ENCODE data around the gene UCN2. TPM values are rescaled to one million over a fixed set of nuclear protein-coding genes. Genes with fewer than 3 reads are reported as not detected.

The UCN2 gene
- total and polyA plus RNA-seq, 2 of the 8 experiments (the other 6 are each of a cell fraction or from before 2014, with no cell fraction given): 0.14 TPM; not detected in 1

DNA sequence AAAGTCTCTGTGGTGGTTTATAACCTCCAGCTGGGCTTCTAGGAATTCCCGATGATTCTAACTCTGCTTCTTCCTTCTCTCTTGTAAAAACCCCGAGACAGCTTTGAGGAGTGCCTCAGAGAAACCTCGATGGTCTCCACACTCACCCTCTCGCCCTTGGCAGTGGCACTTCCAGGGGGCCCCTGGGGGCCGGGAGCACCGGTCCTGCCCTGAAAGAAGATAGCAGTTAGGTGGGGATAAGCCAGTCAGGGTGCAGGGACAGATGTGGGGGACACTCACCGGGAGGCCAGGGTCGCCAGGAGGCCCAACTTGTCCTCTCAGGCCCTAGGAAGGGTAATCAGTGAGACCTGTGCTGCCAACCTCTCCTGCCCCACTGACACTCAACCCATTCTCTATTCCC lies 21.8 kb upstream of the UCN2 start:
- Histone ChIP-seq H2BK15ac (ENCODE audit: low read length) (no peak overlapping the region), H3K4ac (replicated peaks; ENCODE audit: insufficient read length, low read depth, low read length) (no peak overlapping the region), H4K91ac (replicated peaks; ENCODE audit: insufficient read length, low read length) (no peak overlapping the region), H3K56ac (replicated peaks; ENCODE audit: insufficient read length, low read depth, low read length) (no peak overlapping the region), H2AFZ (ENCODE audit: low read length) (no peak overlapping the region), H3K4me1 (replicated peaks in 1 of 4; ENCODE audit: control insufficient read depth in 3 of 4, insufficient read depth in 4 of 4, low read length in 3 of 4) (peaks cover 0 to 6% (median 0%) of the 10 kb centered on the region in 4 experiments; a peak in 1 of 7 replicates), H3K9me3 (ENCODE audit: insufficient read depth in 2 of 2, low read depth in 1 of 2, low read length in 1 of 2) (no peaks in the 10 kb centered on the region), H3K4me3 (ENCODE audit: extremely low read depth in 1 of 4, insufficient read depth in 2 of 4, low read depth in 3 of 4, low read length in 4 of 4) (no peak overlapping the region), H4K20me1 (replicated peaks in 1 of 2; ENCODE audit: control insufficient read depth in 1 of 2, insufficient read depth in 2 of 2, low read length in 2 of 2) (no peaks in the 10 kb centered on the region), H3K27me3 (replicated peaks in 1 of 4; ENCODE audit: control insufficient read depth in 3 of 4, extremely low read depth in 1 of 4, insufficient read depth in 3 of 4, low read length in 3 of 4) (no peaks in the 10 kb centered on the region), H3K79me1 (ENCODE audit: low read depth, low read length) (no peaks in the 10 kb centered on the region), H3K14ac (ENCODE audit: insufficient read length) (no peak overlapping the region), H3K27ac (ENCODE audit: low read depth, low read length) (no peak overlapping the region), H4K8ac (ENCODE audit: extremely low read depth, insufficient read depth, low read length) (no peak overlapping the region), H3K36me3 (ENCODE audit: control insufficient read depth in 2 of 4, insufficient read depth in 4 of 4, low read length in 3 of 4) (0 out of 8 replicates have a peak, but pooled peaks cover 0 to 2% (median 0%) of the 10 kb centered on the region in 4 experiments), H3K18ac (ENCODE audit: extremely low read depth, low read length) (no peak overlapping the region), H3K23ac (ENCODE audit: insufficient read length) (no peak overlapping the region), H3K4me2 (ENCODE audit: insufficient read depth in 1 of 2, low read depth in 2 of 2, low read length in 2 of 2) (no peak overlapping the region), H3K79me2 (ENCODE audit: control insufficient read depth in 1 of 2, insufficient read depth in 2 of 2, low read length in 2 of 2) (no peaks in the 10 kb centered on the region), H2BK5ac (ENCODE audit: low read depth, low read length) (no peak overlapping the region), H2BK120ac (replicated peaks; ENCODE audit: low read depth, low read length) (no peak overlapping the region), H4K5ac (ENCODE audit: insufficient read length, low read depth, low read length) (no peak overlapping the region), H3K23me2 (ENCODE audit: low read depth, low read length) (no peaks in the 10 kb centered on the region), H2BK20ac (ENCODE audit: low read length) (no peak overlapping the region), H2BK12ac (ENCODE audit: low read depth, low read length) (no peak overlapping the region), H2AK5ac (ENCODE audit: low read depth, low read length) (no peak overlapping the region), H3K9ac (replicated peaks in 1 of 4; ENCODE audit: extremely low read depth in 1 of 4, low read depth in 3 of 4, low read length in 3 of 4) (no peak overlapping the region)
- ChIA-PET CTCF (ENCODE audit: partially characterized antibody) (no interaction called here), POLR2A (ENCODE audit: partially characterized antibody) (interaction anchor here (1.5 kb wide), 1 partner anchor 9 kb away, joined by 3 read pairs; no protein-coding TSS in a partner anchor)
- WGBS, 2 experiments (ENCODE audit: extremely low coverage in 1 of 2, insufficient coverage in 1 of 2, insufficient read length in 1 of 2, insufficient replicate concordance in 2 of 2, low coverage in 1 of 2, low lambda C conversion rate in 2 of 2, missing lambda C conversion rate in 1 of 2): 89% methylated on average over 8 of the region's 8 CpGs; no CpG with 5 or more reads in 1 of the 2 experiments
- TF ChIP-seq, protein P1, sequence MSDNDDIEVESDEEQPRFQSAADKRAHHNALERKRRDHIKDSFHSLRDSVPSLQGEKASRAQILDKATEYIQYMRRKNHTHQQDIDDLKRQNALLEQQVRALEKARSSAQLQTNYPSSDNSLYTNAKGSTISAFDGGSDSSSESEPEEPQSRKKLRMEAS (IDR thresholded peaks at IDR 0.05): no peak
- no peak for TF ChIP-seq BACH1 (IDR thresholded peaks at IDR 0.05; ENCODE audit: low read length)
- no peak for TF ChIP-seq TCF12 (IDR thresholded peaks at IDR 0.05; ENCODE audit: low read depth, low read length)
- no peak for TF ChIP-seq TEAD4 (IDR thresholded peaks at IDR 0.05; ENCODE audit: low read depth, low read length)
- no peak for TF ChIP-seq MAFK (IDR thresholded peaks at IDR 0.05; ENCODE audit: low read depth, low read length)
- TF ChIP-seq, protein P2, sequence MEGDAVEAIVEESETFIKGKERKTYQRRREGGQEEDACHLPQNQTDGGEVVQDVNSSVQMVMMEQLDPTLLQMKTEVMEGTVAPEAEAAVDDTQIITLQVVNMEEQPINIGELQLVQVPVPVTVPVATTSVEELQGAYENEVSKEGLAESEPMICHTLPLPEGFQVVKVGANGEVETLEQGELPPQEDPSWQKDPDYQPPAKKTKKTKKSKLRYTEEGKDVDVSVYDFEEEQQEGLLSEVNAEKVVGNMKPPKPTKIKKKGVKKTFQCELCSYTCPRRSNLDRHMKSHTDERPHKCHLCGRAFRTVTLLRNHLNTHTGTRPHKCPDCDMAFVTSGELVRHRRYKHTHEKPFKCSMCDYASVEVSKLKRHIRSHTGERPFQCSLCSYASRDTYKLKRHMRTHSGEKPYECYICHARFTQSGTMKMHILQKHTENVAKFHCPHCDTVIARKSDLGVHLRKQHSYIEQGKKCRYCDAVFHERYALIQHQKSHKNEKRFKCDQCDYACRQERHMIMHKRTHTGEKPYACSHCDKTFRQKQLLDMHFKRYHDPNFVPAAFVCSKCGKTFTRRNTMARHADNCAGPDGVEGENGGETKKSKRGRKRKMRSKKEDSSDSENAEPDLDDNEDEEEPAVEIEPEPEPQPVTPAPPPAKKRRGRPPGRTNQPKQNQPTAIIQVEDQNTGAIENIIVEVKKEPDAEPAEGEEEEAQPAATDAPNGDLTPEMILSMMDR (IDR thresholded peaks at IDR 0.05; ENCODE audit: control extremely low read depth in 1 of 3, insufficient read depth in 1 of 3, low read depth in 1 of 3, low read length in 3 of 3): no peak
- TF ChIP-seq FOSL1 (IDR thresholded peaks at IDR 0.05; ENCODE audit: insufficient read depth, low read depth, low read length): no peak
- TF ChIP-seq NRF1 (IDR thresholded peaks at IDR 0.05; ENCODE audit: low read depth, low read length): no peak
- no peak for TF ChIP-seq KDM4A (IDR thresholded peaks at IDR 0.05; ENCODE audit: low read depth, low read length, severe bottlenecking)
- TF ChIP-seq CHD1 (IDR thresholded peaks at IDR 0.05; ENCODE audit: low read depth, low read length): no peak
- TF ChIP-seq TAF7 (optimal IDR thresholded peaks at IDR 0.05; ENCODE audit: borderline replicate concordance, low read depth, low read length): no peak
- DNase-seq (ENCODE audit: low read depth in 1 of 2, low spot score in 2 of 2) (no peak), FAIRE-seq (no peak)

Data from H1 (cell line).